ENCODE data around the gene DNAH14.

DNAH14 gene

DNA sequence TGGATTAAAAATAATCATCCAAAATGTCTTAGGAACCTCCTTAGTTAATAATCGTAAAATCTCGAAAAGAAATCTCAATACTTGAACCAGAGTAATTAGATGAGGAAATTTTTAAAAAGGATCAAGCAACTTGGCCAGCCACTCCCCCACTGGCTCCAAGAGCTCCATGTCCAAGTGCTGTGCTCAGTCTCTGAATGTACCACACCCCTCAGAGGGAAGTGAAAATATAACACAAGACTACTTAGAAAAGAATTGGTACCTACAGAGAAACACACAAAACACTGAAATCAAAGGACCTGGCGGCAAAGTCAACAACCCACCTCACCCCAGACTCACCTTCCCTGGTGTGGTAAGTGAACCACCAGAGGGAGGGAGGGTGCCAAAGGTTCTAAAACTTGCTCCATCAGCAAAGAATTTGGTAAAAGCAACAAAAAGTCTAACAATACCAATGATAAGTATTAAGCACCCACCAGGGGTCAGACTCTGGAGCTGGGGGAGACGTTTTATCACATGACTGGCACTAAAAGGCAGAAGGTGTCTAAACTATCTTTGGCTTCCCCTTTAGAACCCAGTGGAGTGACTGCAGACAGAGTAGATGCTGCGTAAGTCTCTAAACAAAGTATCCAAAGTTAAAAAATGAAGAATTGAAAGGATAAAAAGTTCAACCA, 484.4 kb downstream of the DNAH14 start:
- DNase-seq, result no peak

DNA sequence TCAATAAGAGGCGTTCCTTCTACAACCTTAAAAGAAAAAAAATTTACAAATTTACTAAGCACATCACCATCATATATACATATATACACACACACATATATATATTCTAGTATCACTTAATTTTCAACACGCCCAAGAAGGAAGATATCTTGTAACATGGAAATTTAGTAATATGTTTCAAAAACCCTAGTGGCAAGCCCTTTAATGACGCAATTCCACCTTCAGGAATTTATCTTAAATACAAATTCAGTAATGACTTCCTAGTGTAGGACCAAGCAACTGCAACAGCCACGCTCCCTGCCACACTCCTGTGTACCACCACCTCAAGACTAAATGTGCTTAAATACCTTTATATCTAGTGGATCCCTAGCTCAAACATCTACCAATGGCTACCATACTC, 485.8 kb downstream of the DNAH14 start:
- DNase-seq, result no peak

DNA sequence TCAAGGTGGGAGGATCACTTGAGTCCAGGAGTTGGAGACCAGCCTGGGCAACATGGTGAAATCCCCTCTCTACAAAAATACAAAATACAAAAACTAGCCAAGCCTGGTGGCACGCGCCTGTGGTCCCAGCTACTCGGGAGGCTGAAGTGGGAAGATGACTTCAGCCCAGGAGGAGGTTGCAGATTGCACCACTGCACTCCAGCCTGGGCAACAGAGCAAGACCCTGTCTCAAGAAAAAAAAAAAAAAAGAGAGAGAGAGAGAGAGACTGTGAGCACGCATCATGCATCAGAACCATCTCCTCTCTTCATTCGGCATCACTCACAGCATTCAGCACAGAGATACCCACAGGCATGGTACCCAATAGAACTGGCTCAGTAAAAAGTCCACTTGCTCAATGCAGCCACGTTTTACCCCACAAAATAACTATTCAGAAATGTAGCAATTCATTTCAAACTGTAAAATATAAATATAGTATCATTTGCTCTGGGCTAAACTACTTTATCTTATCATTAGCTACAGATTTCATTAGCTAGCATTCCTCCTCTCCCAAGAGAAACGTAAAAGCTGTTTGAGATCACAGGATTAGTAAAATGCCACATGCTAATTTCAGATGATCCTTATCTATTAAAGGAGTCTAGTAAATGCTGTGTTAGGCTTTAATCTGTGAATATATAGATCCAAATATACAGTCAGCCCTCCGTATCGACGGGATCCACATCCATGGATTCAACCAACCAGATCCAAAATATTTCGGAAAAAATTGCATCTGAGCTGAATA, 486.7 kb downstream of the DNAH14 start:
- DNase-seq, result no peak

DNA sequence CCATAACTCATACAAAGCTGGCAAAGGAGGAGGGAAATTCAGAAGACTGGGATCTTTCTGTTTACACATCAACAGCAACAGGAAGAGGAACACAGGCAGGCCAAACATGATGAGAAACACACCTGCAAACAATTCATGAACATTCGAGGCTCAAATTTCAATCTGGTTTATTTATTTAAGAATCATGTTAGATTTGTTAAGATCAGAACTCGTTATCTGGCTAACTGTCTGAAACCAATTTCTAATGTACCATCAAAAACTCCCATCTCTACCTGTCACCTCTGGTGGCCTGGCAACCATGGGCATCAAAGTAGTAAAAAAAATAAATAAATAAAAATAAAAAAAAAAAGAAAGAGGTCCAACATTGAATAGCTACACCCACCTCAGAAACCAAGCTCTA, 488.6 kb downstream of the DNAH14 start:
- peak; percentile 10 for DNase-seq

DNA sequence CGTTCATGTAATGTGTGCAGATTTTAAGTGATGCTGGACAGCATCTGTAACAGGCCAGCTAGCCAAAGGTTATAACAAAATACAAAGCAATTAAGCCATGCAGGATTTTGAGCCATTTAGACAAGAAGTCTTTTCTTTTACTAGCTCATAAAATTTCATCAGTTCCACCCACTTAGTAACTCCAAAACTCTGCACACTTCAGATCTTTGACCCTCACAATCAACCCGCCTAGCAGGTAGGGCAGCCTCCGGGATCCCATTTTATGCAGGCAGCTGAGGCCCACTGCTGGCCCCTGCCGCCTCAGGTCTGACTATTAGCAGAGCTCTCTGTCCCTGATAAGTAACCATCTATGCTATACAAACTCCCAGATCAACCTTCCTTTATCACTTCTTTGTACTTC, 489.1 kb downstream of the DNAH14 start:
- DNase-seq, result no peak

DNA sequence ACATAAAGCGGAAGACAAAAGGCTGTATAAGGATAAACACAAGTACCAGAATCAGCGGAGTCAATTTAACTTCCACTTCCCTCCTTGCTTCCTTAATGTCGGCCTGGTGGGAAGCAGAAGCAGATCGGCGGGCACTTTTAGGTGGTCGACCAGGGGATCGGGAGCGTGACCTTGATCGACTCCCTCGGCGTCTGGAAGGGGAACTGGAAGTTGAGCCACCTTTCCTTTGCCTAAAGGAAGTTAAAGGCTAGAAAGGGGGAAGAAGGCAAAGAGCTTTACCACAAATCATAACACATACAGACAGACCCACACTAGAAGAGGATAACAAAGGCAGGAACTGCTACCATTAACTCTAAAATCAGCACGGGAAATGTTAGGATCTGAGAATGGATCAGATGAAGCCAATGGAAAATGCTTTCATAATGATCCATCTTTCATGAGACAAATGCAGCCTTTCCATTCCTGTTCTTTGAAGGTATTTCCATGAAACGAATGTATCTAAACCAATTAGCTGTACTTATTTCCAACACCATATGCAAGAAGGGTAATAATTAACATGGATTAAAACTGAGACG, 492.6 kb downstream of the DNAH14 start:
- DNase-seq, result no peak

DNA sequence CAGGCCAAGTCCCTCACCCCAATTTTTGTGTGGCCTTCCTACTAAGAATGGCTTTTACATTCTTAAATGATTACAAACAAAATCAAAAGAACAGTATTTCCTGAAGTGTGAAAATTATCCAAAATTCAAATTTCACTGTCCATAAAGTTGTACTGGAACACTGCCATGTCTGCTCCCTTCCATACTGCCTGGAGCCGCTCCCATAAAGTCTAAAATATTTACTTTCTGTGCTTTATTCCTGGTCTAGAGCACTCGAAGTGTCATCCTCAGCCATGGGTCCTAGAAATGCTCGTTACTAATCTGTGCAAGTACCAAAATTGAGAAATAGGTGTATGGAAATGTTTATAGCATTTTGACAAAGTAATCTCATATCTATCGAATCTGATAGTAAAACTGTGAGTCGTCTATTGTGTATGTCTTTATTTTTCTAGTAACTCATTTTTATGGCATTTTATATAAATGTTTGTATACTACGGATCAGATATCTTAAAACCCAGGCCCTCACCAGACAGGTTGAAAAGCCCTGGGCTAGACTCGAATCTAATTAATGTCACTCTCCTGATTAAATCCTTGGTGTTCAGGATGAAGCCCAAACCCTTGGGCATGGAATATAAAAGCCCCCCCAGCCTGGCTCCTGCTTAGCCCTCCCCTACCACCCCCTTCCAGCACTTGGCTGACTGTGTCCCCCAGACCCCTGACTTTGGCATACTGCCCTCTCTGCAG, 493.5 kb downstream of the DNAH14 start:
- DNase-seq, result no peak

DNA sequence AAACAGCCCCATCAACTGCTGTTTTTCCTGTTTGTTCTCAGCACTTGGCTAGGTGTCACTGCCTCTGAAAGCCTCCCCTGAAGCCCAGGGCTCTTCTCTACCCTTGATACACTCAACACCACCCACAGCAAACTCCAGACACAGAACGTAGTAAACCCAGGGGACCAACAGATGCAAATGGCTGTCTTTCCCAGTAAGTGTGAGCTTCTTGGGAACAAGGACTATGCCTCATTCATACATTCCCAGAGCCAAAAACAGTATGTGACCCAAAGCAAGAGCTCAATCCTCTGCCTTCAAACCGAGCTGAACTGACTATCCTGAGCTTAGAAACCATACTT, 494.0 kb downstream of the DNAH14 start:
- no peak for DNase-seq

DNA sequence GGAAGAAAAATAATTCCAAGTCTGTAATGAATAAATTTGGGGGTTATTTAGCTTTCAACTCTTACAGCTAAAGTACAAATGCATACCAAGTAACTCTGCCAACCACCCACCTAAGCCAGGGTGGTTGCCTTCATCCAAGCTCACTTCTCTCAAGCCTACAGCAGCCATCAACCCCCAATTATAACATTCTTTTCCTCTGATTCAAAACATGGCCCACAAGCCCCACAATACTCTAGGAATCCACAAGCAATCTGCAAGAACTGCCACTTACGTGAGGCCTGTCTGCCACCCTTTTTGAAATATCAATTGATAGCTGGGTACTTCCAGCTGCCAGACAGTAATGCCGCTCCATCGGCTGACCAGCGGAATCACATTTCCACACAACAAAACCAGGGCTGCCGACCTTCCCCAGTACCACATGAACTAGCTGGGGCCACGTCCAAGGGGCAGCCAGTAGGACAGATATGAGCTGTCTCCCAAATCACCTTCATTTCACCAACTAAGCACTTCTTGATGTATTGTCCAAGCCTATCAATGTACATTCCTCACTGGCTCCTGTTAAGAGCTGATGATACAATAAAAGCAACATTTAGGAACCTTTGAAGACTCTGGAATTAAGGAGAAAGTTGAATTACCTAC, 495.2 kb downstream of the DNAH14 start:
- DNase-seq, result no peak

DNA sequence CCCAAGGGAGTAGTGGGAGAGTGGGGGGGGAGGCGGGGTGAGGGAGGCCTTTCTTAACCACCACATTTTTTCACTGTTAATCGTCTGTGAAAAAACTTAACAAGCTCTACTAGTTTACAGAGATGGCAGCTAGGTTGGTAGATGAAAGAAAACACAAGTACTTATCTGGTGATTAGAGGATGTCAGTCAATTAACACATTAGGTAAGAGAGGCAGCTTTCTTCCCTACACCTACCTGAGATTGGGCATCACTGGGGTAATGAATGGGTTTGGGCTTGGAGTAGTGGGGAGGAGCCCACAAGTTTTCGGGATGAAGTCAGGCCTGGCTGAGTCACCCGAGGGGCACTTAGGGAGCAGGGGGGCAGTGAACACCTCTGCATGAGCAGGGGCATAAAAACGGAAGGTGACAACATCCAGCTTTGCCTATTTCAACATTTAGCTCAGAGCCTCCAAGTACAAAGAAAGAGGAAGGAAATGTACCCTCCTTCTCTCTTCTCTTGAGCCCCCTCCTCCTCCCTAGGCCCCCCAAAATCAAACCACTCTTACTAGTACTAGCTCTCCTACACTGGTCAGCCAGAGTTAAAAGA, 495.8 kb downstream of the DNAH14 start:
- no peak for DNase-seq

DNA sequence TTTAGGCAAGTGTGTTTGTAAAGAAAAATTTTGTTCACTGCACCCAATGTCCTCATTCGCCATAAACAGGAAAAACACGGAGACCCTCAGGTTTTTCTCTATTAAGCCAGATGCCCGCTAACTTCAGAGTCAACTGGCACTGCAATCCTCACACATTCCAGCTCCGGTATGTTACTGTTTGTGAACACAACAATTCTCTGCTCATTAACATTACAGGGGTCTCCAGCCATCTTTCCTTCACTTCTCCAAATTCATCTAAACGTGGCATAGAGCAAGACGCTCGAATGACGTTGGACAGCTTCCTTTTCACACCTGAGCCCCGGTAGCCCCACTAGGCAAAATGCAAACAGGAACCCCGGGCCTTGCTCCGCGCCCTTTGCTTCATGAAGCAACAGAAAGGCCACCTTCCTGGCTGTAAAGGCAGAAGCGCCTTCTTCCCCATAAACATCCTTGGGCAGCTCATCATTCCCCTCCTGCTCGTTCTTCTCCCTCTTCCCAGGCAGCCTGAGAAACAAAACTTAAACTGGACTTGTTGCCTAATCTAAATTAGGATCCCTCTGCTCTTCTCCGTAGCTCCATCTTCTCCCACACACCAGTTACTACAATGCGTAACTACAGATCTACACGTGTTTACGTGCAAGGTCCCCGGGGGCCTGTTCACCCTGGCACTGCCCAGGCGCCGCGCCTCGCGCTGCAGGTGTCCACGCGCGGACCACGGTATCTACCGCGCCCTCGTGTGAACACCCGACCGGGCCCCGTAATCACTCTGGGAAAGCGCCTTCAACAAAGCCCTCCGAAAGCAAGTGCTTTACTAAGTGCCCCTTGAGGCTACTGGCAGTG, 497.1 kb downstream of the DNAH14 start:
- peak; percentile 55 for DNase-seq

DNA sequence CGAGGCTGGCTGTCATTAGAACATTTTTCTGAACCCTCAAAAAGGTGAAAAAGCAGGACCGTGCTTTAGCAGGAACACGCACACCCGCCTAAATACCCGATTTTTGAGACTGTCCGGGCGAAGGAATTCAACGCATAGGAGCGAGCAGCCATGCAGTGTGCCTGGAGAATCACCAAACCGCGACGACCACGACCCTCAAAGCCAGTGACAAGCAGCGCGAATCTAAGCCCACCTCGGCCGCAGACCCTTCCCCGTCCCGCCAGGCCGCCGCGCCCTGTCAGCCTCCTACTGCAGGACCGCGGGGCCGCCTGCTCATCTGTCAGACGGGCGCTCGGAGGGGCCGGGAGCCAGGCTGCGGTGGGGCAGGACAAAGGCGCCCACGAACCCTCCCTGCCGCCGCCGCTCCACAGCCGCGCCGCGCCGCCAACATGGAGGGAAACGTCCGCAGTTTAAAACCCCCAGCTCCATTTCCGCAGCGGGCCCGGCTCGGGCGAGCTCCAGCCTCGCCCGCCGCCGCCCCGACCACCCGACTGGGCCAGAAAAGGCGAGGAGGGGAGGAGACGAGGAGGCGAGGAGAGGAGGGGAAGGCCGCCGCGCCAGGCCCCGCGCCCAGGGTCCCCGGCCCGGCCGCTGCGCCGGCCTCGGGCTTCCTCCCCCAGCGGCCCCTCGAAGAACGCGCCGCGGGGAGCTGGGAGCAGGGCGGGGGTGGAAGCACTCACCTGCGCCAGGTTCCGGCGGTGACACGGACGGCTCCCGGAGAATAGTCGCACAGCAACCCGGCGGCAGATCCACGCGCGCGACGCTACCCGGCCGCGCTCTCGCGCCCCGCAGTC, 498.0 kb downstream of the DNAH14 start, which contains the start of gene LBR:
LBR (minus strand) TSS at position 804 of the 833 bp plus-strand sequence. CDS start 3,963 bp downstream, outside the sequence.
- DNase-seq, result no peak

DNA sequence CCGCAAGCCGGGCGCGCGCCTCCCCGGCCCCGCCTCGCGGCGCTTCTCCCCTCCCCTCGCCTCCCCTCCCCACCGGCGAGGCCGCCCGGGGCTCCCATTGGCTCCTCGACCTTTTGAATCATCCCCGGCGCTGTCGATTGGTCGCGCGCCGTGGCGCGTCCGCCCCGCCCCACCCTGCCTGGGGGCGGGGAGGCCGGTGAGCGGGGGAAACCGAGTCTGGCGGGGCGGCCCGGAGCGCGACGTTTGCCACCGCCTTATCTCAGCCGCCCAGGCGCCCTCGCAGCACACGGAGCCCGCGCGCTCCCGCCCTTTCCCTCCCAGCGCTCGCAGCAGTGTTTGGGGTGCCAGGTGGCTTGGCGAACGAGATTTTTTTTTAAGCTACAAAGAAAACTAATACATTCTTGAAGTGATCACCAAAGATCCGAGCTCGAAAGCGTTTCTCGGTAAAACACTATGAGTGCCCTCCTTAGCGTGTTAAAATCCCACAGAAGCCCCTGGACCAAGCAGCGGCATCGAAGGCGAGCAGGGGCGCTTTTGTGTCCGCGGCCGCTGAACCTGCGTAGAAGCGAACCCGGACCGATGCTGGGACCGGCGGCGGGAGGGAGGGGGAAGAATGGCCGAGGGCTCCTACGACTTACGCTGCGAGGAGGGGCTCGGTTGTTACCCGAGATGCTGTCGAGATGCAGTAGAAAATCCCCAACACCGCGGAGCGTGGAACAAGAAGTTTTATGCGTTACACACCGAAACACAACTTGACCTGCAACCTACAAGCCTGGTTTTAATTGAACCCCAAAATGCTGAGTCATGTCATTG, 498.8 kb downstream of the DNAH14 start:
- peak; percentile 93 for DNase-seq

DNA sequence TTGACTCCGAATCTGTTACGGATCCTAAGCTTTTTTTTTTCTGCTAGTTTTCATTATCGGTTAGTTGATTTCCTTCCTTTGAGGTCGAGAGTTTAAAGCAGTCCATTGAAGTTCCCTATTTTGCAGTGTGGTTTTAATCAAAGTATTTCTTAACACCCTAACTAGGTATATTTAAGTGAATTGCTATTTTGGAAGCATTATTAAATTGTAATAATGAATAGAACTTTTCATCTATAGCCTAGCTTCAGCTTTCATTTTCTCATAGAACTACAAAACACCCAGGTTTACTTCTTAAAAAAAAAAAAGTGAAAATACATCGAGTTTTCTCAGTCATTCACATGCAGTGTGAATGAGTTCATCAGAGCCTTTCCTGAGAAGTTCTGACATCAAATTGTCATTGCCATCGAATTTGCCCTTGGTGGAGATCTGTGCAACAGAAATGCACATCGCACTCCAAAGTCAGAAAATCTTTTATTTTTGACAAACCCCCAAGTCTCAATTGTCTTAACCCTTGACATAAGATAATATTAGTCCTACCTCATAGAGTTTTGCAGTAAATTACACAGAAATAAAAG, 499.5 kb downstream of the DNAH14 start:
- no peak for DNase-seq

DNA sequence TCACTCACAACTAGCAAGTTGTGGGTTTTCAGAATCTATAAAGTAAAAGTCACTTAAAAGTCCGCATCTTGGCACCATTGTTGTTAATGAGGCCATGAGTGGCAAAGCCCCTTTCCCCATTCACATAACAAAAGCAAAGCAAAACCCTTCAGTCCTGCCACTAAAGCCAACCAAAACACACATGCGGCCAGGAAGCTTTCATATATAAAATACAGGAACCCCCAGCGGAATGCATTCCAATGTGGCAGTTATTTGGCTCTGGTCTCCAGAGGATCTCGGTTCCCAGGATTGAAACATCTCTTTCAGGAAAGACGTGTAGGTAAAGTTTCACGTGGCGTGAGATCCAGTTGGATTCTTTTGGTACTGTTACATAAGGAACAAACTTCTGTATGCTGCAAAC, 500.8 kb downstream of the DNAH14 start:
- no peak for DNase-seq

DNA sequence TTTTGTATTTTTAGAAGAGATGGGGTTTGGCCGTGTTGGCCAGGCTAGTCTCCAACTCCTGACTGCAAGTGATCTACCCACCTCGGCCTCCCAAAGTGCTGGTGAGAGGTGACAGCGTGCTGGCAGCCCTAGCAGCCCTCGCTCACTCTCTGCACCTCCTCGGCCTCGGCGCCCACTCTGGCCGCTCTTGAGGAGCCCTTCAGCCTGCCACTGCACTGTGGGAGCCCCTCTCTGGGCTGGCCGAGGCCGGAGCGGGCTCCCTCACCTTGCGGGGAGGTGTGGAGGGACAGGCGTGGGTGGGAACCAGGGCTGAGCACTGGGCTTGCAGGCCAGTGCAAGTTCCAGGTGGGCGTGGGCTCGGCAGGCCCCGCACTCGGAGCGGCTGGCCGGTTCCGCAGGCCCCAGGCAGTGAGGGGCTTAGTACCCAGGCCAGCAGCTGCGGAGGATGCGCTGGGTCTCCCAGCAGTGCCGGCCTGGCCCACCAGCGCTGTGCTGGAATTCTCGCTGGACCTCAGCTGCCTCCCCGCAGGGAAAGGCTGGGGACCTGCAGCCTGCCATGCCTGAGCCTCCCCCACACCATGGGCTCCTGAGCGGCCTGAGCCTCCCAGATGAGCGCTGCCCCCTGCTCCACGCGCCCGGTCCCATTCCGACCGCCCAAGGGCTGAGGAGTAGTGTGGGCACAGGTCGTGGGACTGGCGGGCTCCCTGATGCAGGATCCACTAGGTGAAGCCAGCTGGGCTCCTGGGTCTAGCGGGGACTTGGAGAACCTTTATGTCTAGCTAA, 501.8 kb downstream of the DNAH14 start:
- no peak for DNase-seq

DNA sequence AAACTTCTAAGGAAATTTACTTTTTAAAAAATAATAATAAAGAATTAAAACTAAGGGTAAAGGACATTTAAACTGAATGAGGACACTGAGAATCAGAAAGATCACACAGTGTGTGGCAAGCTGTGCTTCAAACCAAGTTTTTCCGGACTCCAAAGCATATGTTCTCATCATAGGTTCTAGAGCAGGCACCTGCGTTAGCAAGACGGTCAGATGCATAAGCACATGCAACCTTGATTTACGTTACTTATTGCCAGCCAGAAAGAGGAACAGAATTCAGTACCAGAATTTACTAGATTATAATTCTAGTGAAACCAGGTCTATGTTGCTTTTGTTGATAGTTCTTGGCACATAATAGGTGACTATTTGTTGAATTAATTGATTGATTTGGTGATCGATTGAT, 504.6 kb downstream of the DNAH14 start:
- DNase-seq, result no peak

DNA sequence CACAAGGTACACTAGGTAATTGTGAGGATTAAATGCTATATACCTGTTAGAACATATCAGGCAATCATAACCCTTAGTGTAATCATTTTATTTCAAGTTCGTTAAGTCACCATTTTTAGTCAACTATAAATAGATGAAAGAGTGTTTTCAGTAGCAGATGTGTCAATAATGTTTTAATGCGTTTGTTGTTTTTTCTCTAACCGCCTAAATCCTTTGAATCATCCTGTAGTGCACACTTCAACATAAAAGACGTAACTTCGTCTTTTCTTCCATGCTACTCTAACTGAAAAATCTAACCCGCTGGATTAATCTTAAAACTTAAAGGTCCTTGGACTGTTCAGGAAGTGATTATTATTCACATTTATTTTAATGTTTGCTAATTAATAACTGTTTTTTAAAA, 505.6 kb downstream of the DNAH14 start:
- no peak for DNase-seq

DNA sequence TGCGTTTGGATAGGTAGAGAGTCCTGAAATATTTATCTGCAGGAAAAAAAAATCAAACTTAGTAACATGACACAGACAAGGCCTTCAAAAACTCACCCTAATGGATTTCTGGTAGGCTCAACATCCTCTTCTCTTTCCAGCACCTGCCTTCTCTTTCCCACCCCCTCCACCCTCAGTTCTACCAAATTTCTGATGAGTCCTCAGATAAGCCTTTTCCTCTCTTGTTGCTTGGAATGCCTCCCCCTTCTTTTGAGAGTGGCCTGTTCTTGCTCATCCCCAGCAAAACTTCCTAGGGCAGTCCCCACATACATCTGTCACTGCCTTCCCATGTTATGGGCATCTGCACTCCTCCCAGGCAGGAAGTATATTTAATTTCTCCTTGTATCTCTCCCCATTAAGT, 506.0 kb downstream of the DNAH14 start:
- DNase-seq, result no peak

Measured in NCI-H2107 (cell line).